Stimulated activated CD4-positive, alpha-beta T cell treated with anti-CD3 and anti-CD28 coated beads, TNF-alpha, amount 100 ng/mL, for 1 hour (primary cell): Measurements from ENCODE around the gene TRAF3IP1.
A peak's percentile ranks its signal among the peaks of the same experiment; 100 is the strongest.

Experiments used
- DNase-seq, 3 donors: peaks; one replicate each; pipeline ENCODE4 v3.0.0-alpha.2; 2020; ENCODE audit warnings: low read depth in 3 of 3, low spot score in 1 of 3

Gene TRAF3IP1

DNA sequence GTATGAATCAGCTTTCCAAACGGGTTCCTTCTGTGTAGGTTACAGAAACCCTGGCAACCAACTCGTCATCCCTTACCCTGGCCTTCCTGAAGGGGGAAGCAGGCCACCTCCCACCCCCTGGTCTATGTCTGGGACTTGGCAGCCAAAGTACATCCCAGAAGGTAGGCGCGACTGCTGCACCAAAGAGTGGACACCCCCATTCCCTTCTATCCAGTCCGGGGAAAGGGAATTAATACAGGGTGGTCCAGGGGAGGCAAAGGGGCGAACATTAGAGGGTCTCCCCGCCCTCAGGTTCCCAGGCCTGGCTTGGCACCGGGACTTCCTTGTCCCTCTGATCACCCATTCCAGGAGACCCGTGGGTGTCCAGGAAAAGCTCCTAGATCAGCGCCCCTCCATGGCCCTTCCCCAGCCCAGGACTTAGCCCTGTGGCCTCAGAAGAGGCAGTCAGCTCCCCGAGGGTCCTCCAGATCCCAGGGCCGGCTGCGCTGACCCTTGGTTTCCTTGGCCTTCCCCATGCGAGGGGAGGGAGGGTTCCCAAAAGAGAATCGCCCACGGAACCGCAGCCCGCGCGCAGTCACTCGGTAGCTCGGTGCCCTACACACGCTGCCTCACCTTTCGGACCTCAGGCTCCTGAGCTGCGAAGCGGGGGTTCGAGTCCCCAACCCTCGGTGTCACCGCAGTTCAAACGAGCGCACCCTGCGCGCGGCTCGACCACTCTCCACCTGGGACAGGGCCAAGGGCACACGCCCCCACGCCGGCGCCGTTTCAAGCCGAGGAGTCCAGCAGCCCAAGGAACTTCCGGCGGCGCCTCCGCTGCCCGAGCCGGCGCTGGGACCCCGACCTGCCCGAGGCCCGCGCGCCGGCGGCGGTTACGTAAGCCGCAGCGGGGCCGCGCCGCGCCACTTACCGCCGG lies 32.3 kb upstream of the TRAF3IP1 start, which contains the start of gene PER2:
Gene PER2 (minus strand): TSS at position 874 of the 913 bp plus-strand sequence. CDS start 10,674 bp downstream, outside the sequence.
- DNase-seq: no peak

DNA sequence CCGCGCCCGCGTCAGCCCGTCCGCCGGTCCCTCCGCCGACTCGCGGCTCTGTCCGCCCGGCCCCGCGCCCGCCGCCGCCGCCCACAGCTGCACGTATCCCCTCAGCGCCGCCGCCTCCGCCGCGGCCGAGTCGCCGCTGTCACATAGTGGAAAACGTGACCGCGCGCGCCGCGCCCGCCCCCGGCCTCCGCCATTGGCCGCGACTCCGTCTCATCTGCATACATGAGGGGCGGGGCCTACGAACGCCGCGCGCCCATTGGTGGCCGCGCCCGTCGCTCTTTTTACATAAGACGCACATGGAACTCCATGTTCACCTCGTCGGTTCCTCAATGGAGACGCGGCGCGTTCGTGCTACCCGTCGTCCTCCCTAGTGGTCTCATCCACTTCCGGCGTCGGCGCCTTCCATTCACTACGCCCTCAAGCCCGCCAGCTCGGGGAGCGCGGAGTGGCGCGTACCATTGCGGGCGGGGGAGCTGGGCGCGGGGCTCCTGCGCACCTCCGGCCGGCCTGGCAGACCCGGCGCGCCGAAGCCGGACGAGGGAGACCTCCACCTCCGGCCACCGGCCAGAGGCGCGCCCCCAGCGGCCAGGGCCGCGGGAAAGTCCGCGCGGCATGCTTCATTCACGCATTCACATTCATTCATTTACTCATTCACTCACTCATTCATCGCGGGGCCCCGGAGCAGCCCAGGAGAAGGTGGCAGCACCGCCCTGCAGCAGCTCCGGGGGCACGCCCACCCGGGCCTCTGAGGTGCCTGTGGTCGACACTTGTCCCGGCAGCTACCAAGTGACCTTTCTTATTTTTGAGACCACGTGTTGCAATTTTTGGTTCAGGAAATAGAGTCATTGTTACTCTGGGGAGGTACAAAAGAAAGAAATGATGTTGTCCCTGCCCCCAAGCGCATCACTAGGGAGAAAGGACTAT lies 31.4 kb upstream of the TRAF3IP1 start:
- peak; percentile 93 to 95 (median 94) for DNase-seq

GRCh38 chr2:238289574-238289973 lies 30.7 kb upstream of the TRAF3IP1 start:
- no peak for DNase-seq

DNA sequence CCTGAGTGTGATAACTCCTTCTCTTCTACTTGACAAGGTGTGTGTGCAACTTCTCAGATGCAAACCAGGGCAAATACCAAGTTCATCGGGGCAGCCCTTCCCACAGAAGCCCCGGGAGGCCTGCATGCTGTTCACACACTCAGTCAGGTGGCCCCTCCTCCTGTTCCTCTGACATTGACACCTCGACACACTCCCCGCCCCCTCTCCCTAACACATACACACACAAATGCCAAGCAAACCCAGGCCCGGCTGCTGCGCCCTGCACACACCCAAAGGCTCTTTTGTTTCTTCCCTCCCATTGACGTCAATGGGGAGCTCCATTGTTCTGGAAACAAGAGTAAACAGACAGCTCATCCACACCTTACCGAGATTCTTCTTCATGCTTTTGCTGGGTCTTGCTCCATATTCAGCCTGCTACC lies 30.2 kb upstream of the TRAF3IP1 start:
- no peak for DNase-seq

GRCh38 chr2:238290715-238291549 lies 29.4 kb upstream of the TRAF3IP1 start:
- no peak for DNase-seq

- DNase-seq: no peak
These were observed 28.6 kb upstream of the TRAF3IP1 start for GRCh38 chr2:238291550-238292281.

DNA sequence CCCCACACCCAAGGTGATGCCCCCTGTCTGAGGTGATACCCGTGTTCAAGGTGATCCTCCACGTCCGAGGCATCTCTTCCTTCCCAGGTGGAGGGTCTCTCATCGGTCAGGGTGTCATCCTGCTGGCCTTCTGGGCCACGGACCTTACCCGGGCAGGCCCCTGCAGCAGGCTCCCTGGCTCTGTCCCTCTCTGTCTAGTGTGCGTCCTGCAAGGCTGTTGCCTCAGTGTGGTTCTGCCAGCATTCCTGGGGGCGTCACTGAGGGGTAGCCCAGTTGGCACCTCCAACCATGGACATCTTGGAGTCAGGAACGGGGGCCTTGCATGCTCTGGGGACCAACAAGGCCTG lies 26.3 kb upstream of the TRAF3IP1 start:
- DNase-seq: no peak

GRCh38 chr2:238294393-238295143 lies 25.8 kb upstream of the TRAF3IP1 start:
- DNase-seq: no peak

DNA sequence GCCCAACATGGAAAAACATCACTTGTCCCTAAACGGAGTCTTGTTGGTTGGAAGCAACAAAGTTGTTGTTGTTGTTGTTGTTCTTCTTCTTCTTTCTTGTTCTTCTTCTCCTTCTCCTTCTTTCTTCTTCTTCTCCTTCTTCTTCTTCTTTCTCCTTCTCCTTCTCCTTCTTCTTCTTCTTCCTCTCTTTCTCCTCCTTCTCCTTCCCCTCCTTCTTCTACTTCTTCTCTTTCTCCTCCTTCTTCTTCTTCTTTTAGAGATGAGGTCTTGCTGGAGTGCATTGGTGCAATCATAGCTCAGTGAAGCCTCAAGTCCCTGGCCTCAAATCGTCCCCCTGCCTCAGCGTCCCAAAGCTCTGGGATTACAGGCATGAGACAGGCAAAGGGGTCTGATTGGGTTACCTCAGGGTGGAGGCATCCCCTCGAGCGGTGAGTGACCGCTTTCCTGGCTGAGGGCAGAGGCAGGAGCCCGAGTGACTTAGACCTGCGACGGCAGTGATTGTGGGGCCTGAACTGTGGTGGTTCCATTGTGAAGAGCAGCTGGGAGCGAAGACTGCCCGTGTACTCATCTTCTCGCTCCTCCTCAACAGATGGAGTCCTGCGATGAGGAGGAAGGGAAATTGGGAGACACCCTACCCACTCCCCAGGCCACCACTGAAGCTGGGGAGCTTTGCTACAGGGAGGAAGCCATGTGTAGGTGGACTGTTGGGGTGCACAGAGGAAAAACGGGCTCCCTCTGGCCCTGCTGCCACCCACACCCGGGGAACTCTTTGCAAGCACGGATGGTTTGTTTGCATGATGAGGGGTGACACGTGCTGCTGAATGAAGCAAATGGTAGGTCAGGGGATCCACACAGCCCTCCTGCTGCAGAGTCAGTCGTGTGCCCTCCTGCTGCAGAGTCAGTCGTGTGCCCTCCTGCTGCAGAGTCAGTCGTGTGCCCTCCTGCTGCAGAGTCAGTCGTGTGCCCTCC lies 24.9 kb upstream of the TRAF3IP1 start:
- DNase-seq: no peak

DNA sequence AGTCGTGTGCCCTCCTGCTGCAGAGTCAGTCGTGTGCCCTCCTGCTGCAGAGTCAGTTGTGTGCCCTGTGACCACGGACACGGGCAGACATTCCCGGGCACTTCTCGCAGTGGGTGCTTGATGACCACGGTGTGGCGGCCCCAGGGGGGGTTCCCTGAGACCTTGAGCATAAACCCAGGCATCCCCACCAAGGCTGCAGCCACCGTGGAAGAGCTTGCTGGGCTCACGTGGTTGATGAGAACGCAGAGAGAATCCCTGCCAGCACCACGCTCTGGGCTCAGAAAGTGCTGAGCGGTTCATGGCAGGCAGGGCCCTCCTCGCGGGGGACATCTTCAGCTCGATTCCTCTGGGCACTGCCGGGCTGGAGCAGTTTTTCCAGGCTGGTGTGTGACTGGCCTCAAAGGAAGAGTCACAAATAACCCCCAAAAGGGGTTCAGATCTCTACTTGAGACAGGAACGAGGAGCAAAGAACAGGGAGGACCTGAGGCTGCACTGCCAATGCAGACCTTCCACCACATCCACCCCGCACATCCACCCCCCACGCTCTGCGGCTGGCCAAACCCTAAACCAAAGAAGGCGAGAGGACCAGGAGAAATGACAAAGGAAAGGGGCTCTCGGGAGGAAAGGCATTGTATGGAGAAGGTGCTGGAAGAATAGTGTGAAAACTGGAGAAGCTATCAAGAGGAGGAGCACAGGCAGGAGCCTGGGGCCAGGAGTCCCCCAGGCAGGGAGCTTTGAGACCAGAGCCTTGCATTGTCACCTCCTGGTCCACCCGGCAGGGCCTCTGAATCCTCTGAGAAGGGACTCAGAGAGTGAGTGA lies 23.5 kb upstream of the TRAF3IP1 start:
- DNase-seq: no peak

DNA sequence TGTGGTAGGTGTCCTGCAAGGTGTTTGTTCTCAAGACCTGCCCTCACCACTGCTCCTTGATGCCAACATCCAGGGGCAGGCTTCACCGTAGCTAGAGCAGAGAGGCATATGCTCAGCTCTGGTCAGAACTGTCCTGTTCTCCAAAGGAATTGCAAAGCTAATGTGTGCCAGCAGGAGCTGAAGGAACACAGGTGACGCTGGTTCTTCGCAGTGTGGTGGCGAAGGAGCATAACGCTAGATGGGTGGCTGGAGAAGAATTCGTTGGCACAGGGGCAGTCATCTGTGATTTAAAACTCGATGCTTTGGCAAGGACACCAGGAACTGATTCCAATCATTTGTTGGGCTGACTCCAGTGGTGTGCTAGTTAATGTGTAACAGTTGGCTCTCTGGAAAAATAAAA lies 20.5 kb upstream of the TRAF3IP1 start:
- DNase-seq: no peak

GRCh38 chr2:238302087-238302486 lies 18.2 kb upstream of the TRAF3IP1 start:
- no peak for DNase-seq

DNA sequence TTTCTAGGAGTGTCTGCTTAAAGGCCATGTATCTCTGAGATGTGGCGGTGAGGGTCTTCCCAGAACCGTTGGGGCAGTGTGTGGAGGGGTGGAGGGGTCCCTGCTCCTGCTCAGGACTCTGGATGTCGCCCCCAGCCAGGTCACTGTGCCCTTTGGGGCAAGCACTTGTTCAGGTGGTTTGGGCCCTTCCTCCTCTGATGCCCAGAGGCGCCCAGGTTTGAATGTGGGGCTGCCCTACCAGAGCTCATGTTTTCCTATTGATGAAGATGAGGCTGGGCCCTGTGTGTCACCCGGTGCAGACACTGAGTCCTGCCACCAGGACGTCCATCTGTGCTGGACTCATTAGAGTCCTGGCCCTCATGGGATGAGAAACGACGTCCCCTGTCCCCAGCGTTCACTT lies 17.6 kb upstream of the TRAF3IP1 start:
- DNase-seq: no peak

DNA sequence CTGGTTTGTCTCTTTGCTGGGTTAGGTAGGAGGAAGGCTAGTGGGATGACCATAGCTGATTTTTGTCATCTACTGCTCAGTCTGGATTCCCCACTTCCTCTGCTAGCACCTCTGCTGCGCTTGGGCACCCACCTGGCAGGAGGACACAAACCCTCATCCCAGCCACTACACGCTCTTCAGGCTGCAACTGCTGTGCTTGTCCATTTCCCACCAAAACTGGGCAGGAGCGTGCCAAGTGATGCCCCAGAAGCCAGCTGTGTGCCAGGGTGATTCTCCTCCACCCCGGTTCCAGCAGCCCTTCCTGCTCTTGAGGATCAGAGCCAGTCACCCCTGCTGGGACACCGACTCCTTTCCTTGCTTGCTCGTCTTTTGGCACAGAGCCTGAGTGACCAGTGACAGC lies 16.2 kb upstream of the TRAF3IP1 start:
- DNase-seq: no peak

- no peak for DNase-seq
These were observed 15.0 kb upstream of the TRAF3IP1 start for GRCh38 chr2:238305092-238305862.

- DNase-seq: no peak
These were observed 14.2 kb upstream of the TRAF3IP1 start for GRCh38 chr2:238305965-238306671.
